Measurements from ENCODE around the gene RPS29.

DNA sequence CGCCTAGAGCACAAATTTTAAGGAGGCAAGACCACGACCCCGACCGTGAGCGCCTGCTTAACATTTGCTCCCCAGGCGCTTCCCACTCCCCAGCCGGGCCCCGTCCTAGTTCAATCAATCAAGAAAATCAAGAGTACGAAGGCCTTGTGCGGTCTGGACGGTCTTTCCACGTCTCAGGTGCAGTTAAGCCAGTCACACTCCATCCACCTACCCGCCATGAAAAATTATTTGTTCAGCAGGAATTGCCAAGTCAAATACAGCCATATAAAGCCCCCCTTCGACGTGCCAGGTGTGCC, 12.0 kb upstream of the RPS29 start:
- TF ChIP-seq, protein P1, sequence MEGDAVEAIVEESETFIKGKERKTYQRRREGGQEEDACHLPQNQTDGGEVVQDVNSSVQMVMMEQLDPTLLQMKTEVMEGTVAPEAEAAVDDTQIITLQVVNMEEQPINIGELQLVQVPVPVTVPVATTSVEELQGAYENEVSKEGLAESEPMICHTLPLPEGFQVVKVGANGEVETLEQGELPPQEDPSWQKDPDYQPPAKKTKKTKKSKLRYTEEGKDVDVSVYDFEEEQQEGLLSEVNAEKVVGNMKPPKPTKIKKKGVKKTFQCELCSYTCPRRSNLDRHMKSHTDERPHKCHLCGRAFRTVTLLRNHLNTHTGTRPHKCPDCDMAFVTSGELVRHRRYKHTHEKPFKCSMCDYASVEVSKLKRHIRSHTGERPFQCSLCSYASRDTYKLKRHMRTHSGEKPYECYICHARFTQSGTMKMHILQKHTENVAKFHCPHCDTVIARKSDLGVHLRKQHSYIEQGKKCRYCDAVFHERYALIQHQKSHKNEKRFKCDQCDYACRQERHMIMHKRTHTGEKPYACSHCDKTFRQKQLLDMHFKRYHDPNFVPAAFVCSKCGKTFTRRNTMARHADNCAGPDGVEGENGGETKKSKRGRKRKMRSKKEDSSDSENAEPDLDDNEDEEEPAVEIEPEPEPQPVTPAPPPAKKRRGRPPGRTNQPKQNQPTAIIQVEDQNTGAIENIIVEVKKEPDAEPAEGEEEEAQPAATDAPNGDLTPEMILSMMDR (IDR thresholded peaks at IDR 0.05) = no peak
- no peak for TF ChIP-seq POLR2A (IDR thresholded peaks at IDR 0.05)
